AML-193 (cell line): ENCODE data around the gene KRTDAP.

Source experiments
- DNase-seq, 2 experiments: peaks; one replicate each; lab custom pipeline; 2025; lab: John Stamatoyannopoulos, UW

The KRTDAP gene

DNA sequence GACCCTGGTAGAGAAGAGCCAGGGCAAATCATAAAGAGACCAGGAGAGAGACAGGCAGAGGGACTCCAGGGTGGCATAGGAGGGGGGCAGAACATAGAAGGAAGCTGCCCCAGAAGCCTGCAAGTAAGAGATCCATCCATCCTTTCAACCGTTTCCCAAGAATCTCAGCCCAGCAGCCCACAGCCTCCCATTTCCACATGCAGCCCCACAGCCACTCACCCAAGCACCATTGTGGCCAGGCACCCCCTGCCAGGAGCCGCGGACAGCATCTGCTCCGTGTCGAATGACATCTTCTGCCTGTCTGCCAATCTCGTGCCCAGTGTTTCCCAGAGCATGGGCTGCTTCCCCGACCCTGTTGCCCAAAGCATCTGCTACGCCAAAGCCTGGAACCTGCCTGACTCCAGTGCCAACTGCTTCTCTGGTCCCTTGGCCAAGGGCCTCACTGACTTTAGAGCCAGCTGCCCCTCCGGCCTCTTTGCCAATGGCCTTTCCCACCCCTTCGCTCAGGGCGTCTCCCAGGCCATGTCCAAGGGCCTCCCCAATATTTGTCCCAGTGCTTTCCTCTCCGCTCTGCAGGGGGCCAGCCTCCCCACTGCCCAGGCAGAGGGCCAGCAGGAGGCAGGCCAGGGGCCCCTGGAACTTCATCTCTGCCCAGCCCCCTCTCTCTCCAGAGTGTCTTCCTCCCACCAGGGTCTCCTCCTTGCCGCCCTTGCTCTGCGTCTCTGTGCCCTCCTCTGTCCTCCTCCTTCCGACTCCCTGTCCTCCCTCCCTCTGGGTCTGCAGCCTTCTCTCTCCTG lies 22.8 kb upstream of the KRTDAP start:
- no peak for DNase-seq

DNA sequence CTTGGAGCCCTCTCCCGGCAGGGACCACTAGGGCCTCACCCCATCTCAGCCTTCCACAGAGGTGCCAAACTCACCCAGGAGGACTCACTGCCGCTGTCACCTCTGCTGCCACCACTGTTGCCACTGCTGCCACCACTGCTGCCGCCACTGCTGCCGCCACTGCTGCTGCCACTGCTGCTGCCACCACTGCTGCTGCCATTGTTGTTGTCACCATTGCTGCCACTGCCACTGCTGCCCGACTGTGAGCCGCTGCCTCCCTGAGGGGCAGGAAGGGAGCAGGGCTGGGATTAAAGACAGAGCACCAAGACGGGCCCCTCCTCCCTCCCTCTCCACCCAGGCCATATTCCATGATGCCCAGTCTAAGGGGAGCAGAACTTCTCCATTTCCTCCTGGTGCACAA lies 21.1 kb upstream of the KRTDAP start:
- no peak for DNase-seq

DNA sequence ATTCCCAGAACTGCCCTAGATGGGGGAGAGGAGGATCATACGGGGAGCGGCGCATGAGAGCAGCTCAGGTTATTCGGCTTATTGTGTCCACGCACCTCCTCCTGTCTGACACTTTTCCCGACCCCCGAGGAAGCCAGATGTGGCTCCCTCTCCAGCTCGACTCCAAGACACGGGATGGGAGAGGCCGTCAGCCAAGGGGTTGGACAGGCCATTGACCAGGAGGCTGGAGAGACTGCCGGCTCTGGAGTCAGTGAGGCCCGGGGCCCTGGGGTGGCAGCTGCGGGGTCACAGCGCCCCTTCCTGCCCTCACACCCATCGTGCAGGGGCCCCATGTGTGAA lies 20.3 kb upstream of the KRTDAP start:
- DNase-seq = no peak

DNA sequence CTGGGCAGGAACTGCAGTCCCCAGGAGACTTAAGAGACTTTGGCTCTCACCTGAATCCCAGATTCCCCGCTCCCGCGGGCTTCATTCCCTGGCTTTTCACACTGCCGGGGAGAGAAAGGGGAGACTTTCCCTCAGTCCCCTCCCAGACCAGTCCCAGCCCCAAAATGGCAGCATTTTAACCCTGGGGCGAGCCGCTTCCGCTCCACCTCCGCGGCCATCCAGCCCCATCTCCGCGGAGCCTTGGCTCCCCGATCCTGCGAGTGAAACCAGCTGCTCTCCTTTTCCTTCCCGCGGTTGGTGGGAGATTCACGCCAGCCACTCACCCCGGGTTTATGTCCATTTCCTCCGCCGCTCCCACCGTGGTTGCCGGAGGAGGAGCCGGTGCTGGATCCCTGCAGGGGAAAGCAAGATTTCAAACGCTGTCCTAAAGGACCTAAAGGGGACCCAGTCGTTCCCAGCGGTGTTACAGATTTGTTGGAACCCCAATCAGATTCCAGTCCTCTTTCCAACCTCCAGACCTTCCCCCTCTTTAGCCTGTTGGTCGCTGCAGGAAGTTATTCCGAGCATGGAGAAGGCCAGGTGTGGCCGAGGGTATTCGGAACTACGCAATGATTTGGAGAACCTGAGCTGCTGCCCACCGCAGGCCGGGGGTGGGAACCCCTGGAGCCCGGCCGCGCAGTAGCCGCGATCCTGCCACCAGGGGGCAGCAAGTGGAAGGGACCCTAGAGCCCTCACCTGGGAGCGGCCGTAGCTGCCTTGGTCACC lies 19.8 kb upstream of the KRTDAP start:
- peak; percentile 3 to 6 for DNase-seq

DNA sequence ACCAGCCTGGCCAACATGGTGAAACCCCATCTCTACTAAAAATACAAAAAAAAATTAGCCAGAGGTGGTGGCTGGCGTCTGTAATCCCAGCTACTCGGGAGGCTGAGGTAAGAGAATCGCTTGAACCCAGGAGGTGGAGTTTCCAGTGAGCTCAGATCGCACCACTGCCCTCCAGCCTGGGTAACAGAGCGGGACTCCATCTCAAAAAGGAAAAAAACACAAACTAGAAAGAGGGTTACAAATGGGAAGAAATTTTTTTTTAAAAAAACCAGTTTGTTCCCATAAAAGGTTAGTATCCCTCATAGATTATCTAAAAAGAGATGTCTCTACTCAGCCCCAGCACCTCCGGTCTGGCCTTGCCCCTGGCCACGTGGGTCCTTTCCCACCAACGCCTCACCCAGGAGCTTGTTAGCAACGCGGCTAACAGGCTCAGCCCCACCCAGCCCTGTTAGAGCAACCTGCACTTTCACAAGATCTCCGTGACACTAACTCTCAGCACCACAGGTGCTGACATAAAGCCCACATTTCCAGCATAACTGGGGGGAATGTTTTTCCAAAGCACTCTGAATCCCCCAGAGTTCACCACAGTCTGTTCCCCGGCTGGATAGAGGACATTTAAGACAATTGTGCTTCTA lies 18.9 kb upstream of the KRTDAP start:
- no peak for DNase-seq

DNA sequence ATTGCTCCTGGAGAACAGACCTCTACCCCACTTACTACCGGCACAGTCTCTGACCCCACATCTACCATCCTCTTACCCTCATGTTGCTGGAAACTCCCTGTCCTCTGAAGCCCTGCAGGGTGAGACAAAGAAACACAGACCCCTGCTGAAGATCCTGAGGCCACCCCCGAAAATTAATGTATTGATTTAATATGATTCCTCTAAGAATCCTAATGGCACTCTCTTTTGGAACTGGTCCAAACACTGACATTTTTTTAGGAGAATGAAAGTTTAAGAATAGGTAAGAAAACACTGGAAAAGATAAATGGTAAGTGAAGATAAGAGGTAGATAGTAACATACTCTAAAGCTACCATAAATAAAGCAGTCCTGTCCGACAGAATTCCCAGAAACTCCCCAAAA lies 17.9 kb upstream of the KRTDAP start:
- no peak for DNase-seq

DNA sequence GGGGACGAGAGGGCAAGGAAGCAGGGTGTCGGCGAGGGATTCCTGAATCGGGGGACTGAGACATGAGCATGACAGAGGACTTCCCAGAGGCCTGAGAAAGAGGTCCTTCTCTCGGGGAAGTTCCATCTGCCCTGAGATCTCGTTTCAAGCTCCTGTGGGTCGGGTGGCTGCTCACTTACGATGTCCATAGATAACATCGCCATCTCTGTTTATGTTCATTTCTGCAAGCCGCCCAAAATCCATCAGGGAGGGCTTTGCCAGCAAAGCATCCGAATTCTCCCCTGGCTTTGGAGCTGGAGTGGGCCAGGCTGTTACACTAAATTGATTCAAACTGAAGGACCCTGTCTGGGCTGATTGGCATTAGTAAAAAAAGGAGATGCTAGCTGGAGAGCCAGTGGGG lies 17.3 kb upstream of the KRTDAP start:
- DNase-seq = no peak

DNA sequence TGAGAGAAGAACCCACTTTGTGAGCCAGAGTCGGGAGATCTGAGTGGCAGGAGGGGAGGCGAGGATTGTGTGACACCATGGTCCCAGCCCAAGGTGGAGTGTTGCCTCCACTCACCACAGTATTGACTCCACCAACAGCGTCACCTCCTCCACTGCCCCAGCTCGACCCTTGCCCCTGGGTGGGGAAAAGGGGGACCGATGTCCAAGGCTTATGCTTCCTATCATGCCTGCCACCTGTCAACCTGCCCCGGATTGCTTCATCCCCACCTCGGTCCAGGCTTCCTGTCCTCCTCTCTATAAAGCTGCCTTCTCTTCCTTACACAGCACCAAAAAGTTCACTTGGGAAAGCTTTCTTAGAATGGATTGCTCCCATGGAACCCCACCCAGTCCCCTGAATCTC lies 15.7 kb upstream of the KRTDAP start:
- no peak for DNase-seq

DNA sequence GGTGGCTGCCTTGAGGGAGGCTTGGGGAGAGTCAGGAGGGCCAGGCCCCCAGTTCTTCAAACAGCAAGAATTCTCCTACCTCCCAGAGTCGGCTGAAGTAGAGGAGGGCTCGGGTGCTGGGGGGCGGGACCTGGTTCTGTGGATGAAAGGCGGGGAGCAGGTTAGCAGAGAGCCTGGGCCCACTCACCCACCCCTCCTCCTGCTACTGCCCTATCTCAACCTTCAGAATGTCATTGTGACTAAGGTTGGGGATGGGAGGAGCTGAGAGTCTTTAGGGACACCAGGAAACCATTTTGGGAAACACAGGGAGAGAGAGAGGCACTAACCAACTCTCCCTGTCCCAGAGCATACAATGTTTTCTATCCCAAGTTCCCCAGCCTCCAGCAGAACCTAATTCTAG lies 12.5 kb upstream of the KRTDAP start:
- DNase-seq = no peak

DNA sequence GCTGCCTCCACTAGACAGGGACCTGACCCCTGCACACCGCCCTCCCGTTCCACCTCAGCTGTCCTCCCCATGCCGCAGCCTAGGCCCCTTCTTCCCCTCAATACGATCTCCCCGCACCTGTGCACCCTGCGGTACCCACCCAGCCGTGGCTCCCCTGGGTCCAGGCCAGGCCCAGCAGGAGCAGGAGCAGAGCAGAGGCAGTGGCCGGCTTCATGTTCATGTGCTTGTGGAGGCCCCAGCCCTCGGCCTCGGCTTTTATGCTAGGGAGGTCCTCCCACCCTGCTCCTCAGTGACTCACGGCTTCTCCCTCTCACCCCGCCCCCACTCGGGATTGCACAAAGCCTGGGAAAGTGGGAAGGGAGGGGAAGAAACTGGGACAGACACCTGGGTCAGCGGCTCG lies 11.4 kb upstream of the KRTDAP start:
- no peak for DNase-seq

DNA sequence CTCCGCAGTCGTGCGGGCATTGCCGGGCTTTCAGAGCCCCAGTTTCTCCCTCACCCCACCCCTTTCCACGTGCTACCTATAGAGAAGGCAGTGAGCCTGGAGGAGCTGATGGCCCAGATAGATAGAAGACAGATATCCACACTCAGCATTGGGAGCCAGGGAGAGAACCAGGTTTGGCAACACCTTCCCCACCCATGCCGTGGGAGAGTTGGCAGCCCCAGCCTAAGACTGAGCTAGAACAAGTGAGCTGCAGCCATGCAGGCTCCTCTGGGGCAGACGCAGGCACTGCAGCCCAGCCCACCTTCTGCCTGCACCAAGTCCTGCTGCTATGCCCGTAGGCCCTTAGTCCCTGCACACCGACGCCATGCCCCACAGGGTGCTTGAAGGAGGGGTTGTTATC lies 10.3 kb upstream of the KRTDAP start:
- no peak for DNase-seq

DNA sequence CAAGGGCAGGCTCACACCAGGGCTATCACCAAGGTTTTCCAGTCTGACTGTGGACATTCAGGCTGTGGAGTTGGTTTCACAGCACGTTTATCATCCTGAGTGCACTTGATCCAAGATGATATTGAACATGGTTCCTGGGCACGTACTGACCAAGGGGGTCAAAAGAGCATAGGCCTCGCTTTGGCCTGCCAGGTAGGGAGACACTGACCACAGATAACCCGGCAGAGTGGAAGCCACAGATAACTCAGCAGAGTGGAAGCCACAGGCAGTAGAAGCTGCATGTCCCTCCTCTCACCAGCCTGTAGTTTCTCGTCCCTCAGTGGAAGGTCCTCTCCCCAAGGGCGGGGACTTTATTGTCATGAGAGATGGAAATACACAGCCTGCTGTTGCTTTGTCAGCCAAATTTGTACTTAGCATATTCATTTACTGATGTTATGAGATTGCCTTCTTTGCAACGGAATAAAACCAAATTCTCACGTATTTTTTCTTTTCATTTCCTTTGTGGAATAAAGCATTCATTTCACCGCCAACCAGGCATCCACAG lies 8.8 kb upstream of the KRTDAP start:
- no peak for DNase-seq

DNA sequence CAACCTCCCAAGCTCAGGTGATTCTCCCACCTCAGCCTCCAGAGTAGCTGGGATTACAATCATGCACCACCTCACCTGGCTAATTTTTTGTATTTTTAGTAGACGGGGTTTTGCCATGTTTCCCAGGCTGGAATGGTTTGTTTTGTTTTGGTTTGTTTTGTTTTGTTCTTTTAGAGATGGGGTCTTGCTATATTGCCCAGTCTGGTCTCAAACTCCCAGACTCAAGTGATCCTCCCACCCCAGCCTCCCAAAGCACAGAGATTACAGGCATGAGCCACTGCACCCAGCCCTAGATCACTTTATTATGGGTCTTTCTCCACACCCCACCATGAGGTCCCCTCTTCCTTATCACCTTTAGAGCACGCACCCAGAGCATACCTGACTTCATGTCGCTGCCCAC lies 8.0 kb upstream of the KRTDAP start:
- no peak for DNase-seq

DNA sequence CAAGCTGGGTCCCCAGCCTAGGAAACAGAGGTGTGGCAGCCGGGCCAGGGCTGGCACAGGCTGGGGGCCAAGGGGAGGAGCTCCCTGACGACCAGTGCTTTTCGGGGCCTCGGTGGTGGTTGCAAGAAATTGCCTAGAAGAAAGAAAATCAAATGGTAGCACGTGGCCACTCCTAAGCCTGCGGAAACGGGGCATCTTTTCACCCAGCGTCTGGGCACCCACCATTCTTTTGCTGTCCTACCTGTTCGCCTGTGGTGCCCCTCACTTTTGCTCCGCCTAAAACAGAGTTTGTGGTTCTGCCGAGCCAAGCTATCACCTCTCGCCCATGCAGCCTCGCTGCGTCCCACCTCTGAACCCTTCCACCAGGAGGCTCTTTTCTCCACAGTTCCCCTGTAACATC lies 7.1 kb upstream of the KRTDAP start:
- DNase-seq = no peak

DNA sequence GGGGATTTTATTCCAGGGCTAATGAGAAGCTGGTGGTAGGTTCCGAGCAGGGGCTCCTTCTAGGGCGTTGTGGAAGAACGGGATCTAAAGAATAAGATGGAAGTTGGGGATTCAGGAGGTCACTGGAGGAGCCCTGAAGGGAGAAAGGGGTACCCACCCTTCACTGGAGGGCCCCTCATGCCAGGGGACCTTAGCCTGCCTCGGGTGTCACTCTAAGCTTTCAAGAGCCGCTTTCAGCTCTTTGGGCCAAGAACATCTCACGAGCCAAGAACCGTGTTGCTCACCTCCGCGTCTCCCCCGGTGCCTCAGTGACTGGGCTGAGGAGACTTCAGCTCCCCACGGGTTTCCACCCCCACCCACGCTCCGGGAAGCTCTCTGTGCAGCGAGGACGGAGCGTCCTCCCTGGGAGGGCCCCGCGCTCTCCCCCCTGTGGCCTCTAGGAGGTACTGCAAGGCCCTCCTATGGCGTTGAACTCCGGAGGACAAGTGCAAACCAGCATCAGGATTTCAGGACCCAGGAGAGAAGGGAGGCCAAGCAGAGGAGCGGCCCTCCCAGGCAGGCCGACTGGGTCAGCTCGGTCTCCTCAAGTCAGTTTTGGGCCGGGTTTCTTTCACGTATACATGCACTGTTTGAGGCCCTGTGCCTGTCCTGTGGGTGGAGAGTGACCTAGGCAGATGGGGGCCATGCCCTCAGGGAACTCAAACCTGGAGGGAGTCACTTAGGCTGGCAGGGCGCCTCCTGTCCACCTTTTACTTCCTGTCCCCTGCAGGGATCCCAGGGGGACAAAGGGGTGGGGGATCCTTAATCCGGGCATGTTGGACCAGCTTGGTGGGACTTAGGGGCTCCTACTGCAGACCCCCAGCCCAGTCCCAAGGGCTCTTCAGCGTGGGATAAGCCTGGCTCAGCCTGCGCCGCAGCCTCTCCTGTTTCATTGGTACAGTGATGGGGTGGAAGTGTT lies 5.1 kb upstream of the KRTDAP start:
- DNase-seq = peak; percentile 59 to 63

DNA sequence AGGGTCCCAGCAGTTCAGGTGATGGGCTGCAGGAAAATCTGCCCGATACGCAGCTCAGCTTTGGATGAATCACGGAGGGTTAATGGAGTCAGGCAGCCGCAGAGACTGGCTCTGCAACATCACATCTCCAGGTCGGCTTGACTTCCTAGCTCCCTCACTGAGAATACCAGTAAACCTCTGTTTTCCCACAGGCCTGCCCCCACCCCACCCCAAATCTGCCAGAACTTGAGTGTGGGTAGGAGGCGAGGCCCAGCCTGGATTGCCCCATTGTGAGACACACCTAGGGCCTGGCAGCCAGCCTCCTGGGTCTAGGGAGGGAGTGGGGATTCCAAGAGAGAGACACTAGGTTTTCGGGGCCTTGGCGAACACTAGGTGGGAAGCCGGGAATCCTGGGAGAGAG lies 3.7 kb upstream of the KRTDAP start:
- DNase-seq = no peak

DNA sequence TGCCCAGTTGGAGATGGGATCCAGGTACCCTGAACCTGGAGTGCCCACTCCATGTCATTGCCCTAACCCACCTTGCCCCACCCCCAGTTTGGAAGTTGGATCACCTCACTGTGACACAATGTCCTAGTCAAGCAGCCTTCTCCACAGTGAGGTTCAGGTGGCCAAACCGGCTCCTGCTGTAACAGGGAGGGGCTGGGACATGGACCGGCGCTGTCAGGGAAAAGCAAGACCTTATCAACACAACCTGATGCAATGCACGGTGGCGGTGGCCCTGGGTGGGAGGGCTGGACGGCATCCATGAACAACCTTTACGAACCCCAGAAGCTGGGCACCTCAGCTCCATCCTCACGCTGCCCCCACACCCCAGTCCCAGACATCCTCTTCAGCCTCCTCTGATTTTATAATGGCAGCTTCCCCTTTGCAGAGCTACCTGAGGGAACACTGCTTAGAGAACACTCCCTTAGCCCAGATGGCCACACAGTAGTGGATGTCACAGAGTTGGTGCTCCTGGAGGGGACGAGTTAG lies 1.6 kb upstream of the KRTDAP start:
- DNase-seq = no peak

DNA sequence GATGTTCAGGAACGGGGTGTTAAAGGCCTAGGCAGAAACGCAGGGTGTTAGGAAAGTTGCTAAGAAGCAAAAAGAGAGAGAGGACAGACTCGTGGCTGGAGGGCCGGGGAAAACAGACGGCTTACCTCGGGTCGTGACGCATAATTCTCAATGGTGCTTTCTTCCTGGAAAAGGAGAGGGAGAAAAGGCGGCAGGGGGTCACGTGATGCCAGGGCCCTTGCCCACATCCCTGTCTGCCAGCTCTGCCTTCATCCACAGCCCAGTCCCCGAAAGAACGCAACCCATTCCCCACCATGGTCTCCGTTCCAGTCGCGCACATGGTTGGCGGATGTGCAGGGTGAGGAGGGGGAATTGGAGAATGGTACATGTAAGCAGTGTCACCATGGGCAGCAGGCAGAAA lies 1.6 kb downstream of the KRTDAP start:
- DNase-seq = no peak

DNA sequence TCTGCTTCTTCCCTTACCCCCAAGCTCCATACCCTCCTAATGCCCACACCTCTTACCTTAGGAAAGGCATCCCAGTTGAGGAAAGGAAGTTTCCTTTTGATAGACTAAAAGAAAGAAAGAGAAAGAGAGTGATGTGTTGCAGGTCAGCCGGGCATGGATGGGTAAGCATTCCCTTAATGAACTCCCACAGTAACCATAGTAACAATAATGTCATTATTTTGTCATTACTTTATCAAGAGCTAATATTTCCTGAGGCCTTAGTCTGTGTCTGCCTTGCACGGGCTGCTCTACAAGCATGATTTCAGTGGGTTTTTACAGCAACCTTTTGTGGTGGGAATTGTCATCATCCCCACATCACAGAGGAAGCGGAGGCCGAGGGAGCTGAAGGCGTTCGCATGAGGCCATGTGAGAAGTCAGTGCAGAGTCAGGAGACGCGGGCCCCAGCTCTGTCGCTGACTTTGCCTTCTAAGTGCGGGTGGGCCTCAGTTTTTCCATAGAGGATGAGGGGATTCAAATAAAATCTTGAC lies 2.5 kb downstream of the KRTDAP start:
- no peak for DNase-seq

DNA sequence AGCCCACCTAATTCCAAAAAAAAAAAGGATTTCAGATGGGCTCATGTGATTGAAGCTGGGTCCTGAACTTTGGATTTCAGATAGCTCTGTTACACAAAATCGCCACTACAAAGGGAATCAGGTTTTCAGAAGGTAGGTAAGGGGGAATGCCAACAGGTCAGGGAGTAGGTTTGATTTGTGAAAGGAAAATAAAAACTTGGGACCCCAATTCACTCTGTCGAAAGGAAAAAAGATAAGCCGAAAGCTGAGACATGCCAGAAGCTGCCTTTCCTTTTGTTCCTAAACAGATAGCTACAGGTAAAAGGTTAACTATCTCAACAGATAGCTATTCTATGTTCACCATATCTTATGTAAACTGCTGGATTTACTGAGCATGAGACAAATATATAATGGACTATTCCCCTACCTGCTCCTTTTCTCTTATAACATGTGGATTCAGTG lies 4.0 kb downstream of the KRTDAP start:
- no peak for DNase-seq
